HepG2 (cell line): ENCODE results near the gene RASD2. TPM values are rescaled to one million over a fixed set of nuclear protein-coding genes. Genes with fewer than 3 reads are reported as not detected.

ENCODE experiments used
- ATAC-seq: fragments of 200-7000 bp; cut with Tn5 transposase; 3 replicates; pipeline ENCODE4 v1.9.1; 2020; ENCODE audit warnings: mild to moderate bottlenecking, moderate library complexity
- BruUV-seq: library from RNA; stranded (reverse); fragments of 400-500 nt; replicated peaks from 2 replicates; lab custom pipeline; 2021; lab: Mats Ljungman, UMichigan
- CTCF ChIA-PET: fragments of 300-600 bp; formaldehyde crosslinking; extraction: SDS; loops from one replicate; lab custom pipeline; 2021; ENCODE audit warnings: low total read pairs, inconsistent platforms, low intra/inter-chr PET ratio; lab: Yijun Ruan, JAX
- POLR2A ChIA-PET: fragments of 350-600 bp; sonication (Branson Sonifier 250); formaldehyde crosslinking; loops from one replicate; lab custom pipeline; 2020; ENCODE audit warnings: antibody characterized with exemption, inconsistent platforms; lab: Yijun Ruan, JAX
- DNase-seq: peaks from one replicate; pipeline ENCODE4 v3.0.0-alpha.2; 2015; ENCODE audit warnings: low spot score
- FAIRE-seq: peaks from 3 replicates; lab custom pipeline; 2011; peaks lifted over from hg19 to GRCh38; lab: Jason Lieb, UNC
- H2AFZ ChIP-seq: one replicate; pipeline ENCODE4 v1.6.1; 2011; ENCODE audit warnings: low read length, inconsistent platforms
- H3K27ac ChIP-seq: fragments of 300-600 bp; 3 replicates; pipeline ENCODE4 v1.8.0; 2011; ENCODE audit warnings: mixed run types, mild to moderate bottlenecking, mixed read lengths, low read length, inconsistent platforms; ENCODE audit not compliant: insufficient read depth; ENCODE audit errors: extremely low read length
- H3K27me3 ChIP-seq, 2 experiments: fragments of 200-600 bp in 1 of 2; 2 replicates in 1 of 2; 3 replicates in 1 of 2; pipeline versions ENCODE4 v1.6.0 to v1.8.0; 2011; ENCODE audit warnings: low read length in 2 of 2, mild to moderate bottlenecking in 2 of 2, moderate library complexity in 2 of 2, inconsistent platforms in 1 of 2; ENCODE audit not compliant: insufficient read depth in 2 of 2, control insufficient read depth in 1 of 2
- H3K36me3 ChIP-seq, 2 experiments: fragments of 200-600 bp in 1 of 2; replicated peaks in 1 of 2; 2 replicates in 1 of 2; 3 replicates in 1 of 2; pipeline versions ENCODE4 v1.5.1 to v1.8.0; 2011; ENCODE audit warnings: low read length in 2 of 2, inconsistent platforms in 1 of 2; ENCODE audit not compliant: insufficient read depth in 2 of 2, control insufficient read depth in 1 of 2
- H3K4me1 ChIP-seq: 2 replicates; pipeline ENCODE4 v1.5.1; 2012; ENCODE audit warnings: low read length, inconsistent platforms; ENCODE audit not compliant: insufficient read depth
- H3K4me2 ChIP-seq: 2 replicates; pipeline ENCODE4 v1.6.0; 2011; ENCODE audit warnings: low read depth, low read length, inconsistent platforms
- H3K4me3 ChIP-seq, 3 experiments: fragments of 200-600 bp in 1 of 3; sonication (generic), shearing (Covaris generic) in 1 of 3; replicated peaks in 1 of 3; 2 replicates each; pipeline ENCODE4 v1.5.1; 2011 to 2016; ENCODE audit warnings: low read length in 3 of 3, inconsistent platforms in 2 of 3, low read depth in 2 of 3, mild to moderate bottlenecking in 2 of 3, control low read depth in 1 of 3, mixed read lengths in 1 of 3; ENCODE audit not compliant: insufficient read depth in 1 of 3
- H3K79me2 ChIP-seq: one replicate; pipeline ENCODE4 v1.6.1; 2011; ENCODE audit warnings: low read length, inconsistent platforms; ENCODE audit not compliant: insufficient read depth
- H3K9ac ChIP-seq: 2 replicates; pipeline ENCODE4 v1.6.0; 2011; ENCODE audit warnings: mild to moderate bottlenecking, low read depth, low read length, inconsistent platforms; ENCODE audit not compliant: insufficient read depth
- H3K9me3 ChIP-seq: 2 replicates; pipeline ENCODE4 v1.5.1; 2012; ENCODE audit warnings: mild to moderate bottlenecking, low read length
- H4K20me1 ChIP-seq: 2 replicates; pipeline ENCODE4 v1.6.0; 2011; ENCODE audit warnings: inconsistent platforms, mild to moderate bottlenecking, low read length, moderate library complexity; ENCODE audit not compliant: insufficient read depth
- HDAC1 ChIP-seq: sonication (generic); formaldehyde crosslinking; IDR thresholded peaks from 2 replicates; pipeline ENCODE4 v1.5.1; 2020; ENCODE audit warnings: mild to moderate bottlenecking, missing genetic modification reagents
- HOXD1 ChIP-seq: sonication (generic); formaldehyde crosslinking; IDR thresholded peaks from 2 replicates; pipeline ENCODE4 v1.5.0; 2020; ENCODE audit warnings: missing genetic modification reagents
- KDM6A ChIP-seq: IDR thresholded peaks from 2 replicates; pipeline ENCODE4 v1.6.1; 2016; ENCODE audit warnings: low read depth
- MED1 ChIP-seq: sonication (generic); formaldehyde crosslinking; IDR thresholded peaks from 2 replicates; pipeline ENCODE4 v1.4.0; 2020; ENCODE audit warnings: missing genetic modification reagents
- MEF2D ChIP-seq: sonication (generic); formaldehyde crosslinking; IDR thresholded peaks from 2 replicates; pipeline ENCODE4 v1.5.1; 2020; ENCODE audit warnings: mild to moderate bottlenecking, missing genetic modification reagents
- NCOR1 ChIP-seq: fragments of 200-600 bp; sonication (generic); IDR thresholded peaks from 2 replicates; pipeline ENCODE4 v1.7.0; 2017; ENCODE audit warnings: antibody characterized with exemption, low read length, borderline replicate concordance
- RFXANK ChIP-seq: IDR thresholded peaks from 2 replicates; pipeline ENCODE4 v1.6.1; 2016
- SALL2 ChIP-seq: sonication (generic); formaldehyde crosslinking; IDR thresholded peaks from 2 replicates; pipeline ENCODE4 v1.8.1; 2023; ENCODE audit warnings: mild to moderate bottlenecking, missing genetic modification reagents, inconsistent platforms
- SMAD1 ChIP-seq: sonication (generic); formaldehyde crosslinking; IDR thresholded peaks from 2 replicates; pipeline ENCODE4 v1.4.0; 2020; ENCODE audit warnings: missing genetic modification reagents, low read depth, mild to moderate bottlenecking, borderline replicate concordance
- SRY ChIP-seq: sonication (generic); formaldehyde crosslinking; IDR thresholded peaks from 2 replicates; pipeline ENCODE4 v1.8.0; 2022; ENCODE audit warnings: mild to moderate bottlenecking, missing genetic modification reagents
- ZBTB21 ChIP-seq: sonication (generic); formaldehyde crosslinking; IDR thresholded peaks from 2 replicates; pipeline ENCODE4 v1.4.0; 2020; ENCODE audit warnings: missing genetic modification reagents
- ZNF224 ChIP-seq: sonication (generic); formaldehyde crosslinking; IDR thresholded peaks from 2 replicates; pipeline ENCODE4 v1.5.0; 2020; ENCODE audit warnings: mild to moderate bottlenecking, missing genetic modification reagents
- ZNF446 ChIP-seq: sonication (generic); formaldehyde crosslinking; IDR thresholded peaks from 2 replicates; pipeline ENCODE4 v1.5.0; 2020; ENCODE audit warnings: mild to moderate bottlenecking, missing genetic modification reagents
- ZSCAN21 ChIP-seq: sonication (generic); formaldehyde crosslinking; IDR thresholded peaks from 2 replicates; pipeline ENCODE4 v1.8.0; 2022; ENCODE audit warnings: mild to moderate bottlenecking, missing genetic modification reagents, moderate library complexity, borderline replicate concordance
- ZSCAN31 ChIP-seq: sonication (generic); formaldehyde crosslinking; IDR thresholded peaks from 2 replicates; pipeline ENCODE4 v1.5.0; 2020; ENCODE audit warnings: low read depth, mild to moderate bottlenecking, missing genetic modification reagents
- ZXDC ChIP-seq: sonication (generic); formaldehyde crosslinking; IDR thresholded peaks from 2 replicates; pipeline ENCODE4 v1.5.0; 2020; ENCODE audit warnings: mild to moderate bottlenecking, missing genetic modification reagents
- WGBS: methylation state at CpG from one replicate; pipeline ENCODE4 v1.1.6; 2017; ENCODE audit warnings: low lambda C conversion rate; 5-methylcytosine and 5-hydroxymethylcytosine counted together
- in situ Hi-C: cut with HindIII; loops from 2 replicates; pipeline ENCODE4 v1.10.0; 2017; ENCODE audit warnings: low pct_unique_long_range_greater_than_20kb; ENCODE audit not compliant: extremely low pct_ligation_motif_present
- intact Hi-C: fragments of 100-400 bp; cut with micrococcal nuclease; formaldehyde crosslinking; loops from one replicate; pipeline ENCODE4 v1.10.0; 2022; ENCODE audit not compliant: unreplicated experiment
- polyA plus RNA-seq, 8 experiments: library from polyadenylated mRNA; depleted of rRNA in 3 of 8; stranded (reverse) in 7 of 8; unstranded in 1 of 8; fragments of >200 nt; fragmentation: Illumina TruSeq in 4 of 8; extraction: Trizol in 4 of 8; gene quantifications; 2 replicates each; pipeline versions ENCODE4 v1.2.1 to v1.2.3, GENCODE V29; 2011 to 2016; ENCODE audit warnings: low read depth in 4 of 8, missing spikeins in 1 of 8, mixed read lengths in 1 of 8; ENCODE audit not compliant: insufficient read depth in 1 of 8
- total RNA-seq, 5 experiments: library from RNA; depleted of rRNA; stranded (reverse); fragments of >200 nt; fragmentation: Illumina TruSeq; extraction: Trizol; gene quantifications; 2 replicates each; pipeline ENCODE4 v1.2.3, GENCODE V29; 2016; ENCODE audit warnings: low read depth in 1 of 5
- TF ChIP-seq, protein P1 (sequence below): sonication (generic); formaldehyde crosslinking; IDR thresholded peaks from 2 replicates; pipeline ENCODE4 v1.5.0; 2020; ENCODE audit warnings: mild to moderate bottlenecking, missing genetic modification reagents

The RASD2 gene
- total and polyA plus RNA-seq, 2 of the 13 experiments (the other 11 are each of a cell fraction or from before 2014, with no cell fraction given), result not detected

GRCh38 chr22:35560366-35560765 is 19.7 kb downstream of the RASD2 start:
- Histone ChIP-seq H3K9ac (no peak overlapping the region), H3K4me3 (no peak overlapping the region), H3K27ac (no peak overlapping the region), H3K9me3 (no peaks in the 10 kb centered on the region), H3K79me2 (no peaks in the 10 kb centered on the region), H3K27me3 (peaks cover 0 to 27% of the 10 kb centered on the region in 2 experiments; a peak in 3 of 5 replicates), H3K4me2 (no peak overlapping the region), H4K20me1 (no peaks in the 10 kb centered on the region), H3K36me3 (no peaks in the 10 kb centered on the region), H2AFZ (no peak overlapping the region), H3K4me1 (no peaks in the 10 kb centered on the region)
- ATAC-seq (no peak), DNase-seq (no peak), FAIRE-seq (no peak)
- no TSS peak for BruUV-seq
- TF ChIP-seq MED1, result no peak
- no peak for TF ChIP-seq KDM6A (CRISPR knock-in tag)
- TF ChIP-seq NCOR1, result no peak
- TF ChIP-seq SALL2 (CRISPR knock-in tag), result no peak
- TF ChIP-seq ZNF446 (CRISPR knock-in tag), result no peak
- ChIA-PET CTCF (no interaction called here), POLR2A (interaction anchor here (0.7 kb wide), 1 partner anchor 1519 kb away, joined by 3 read pairs; no protein-coding TSS in a partner anchor)
- WGBS, result 25% methylated on average over 2 of the region's 5 CpGs
- intact Hi-C loops, result no loop called here
- in situ Hi-C loops, result loop anchor here (10.0 kb wide), 1 partner anchor 64 kb away; no protein-coding TSS in a partner anchor

- BruUV-seq, result no TSS peak
- Histone ChIP-seq H3K27ac (no peak overlapping the region), H3K4me2 (no peak overlapping the region), H3K4me1 (no peaks in the 10 kb centered on the region), H3K9me3 (no peaks in the 10 kb centered on the region), H3K36me3 (no peaks in the 10 kb centered on the region), H3K9ac (no peak overlapping the region), H2AFZ (no peak overlapping the region), H3K79me2 (no peaks in the 10 kb centered on the region), H3K4me3 (no peak overlapping the region), H3K27me3 (peaks cover 0 to 29% of the 10 kb centered on the region in 2 experiments; a peak in 3 of 5 replicates), H4K20me1 (no peaks in the 10 kb centered on the region)
- WGBS, result 31% methylated on average over 1 of the region's 1 CpG
- intact Hi-C loops (no loop called here), in situ Hi-C loops (loop anchor here (10.0 kb wide), 1 partner anchor 64 kb away; no protein-coding TSS in a partner anchor)
- no peak for DNase-seq
- ChIA-PET CTCF (no interaction called here), POLR2A (interaction anchor here (0.7 kb wide), 1 partner anchor 1520 kb away, joined by 3 read pairs; no protein-coding TSS in a partner anchor)
- no peak for ATAC-seq
- no peak for FAIRE-seq
- no peak for TF ChIP-seq ZXDC (CRISPR knock-in tag)
- no peak for TF ChIP-seq ZSCAN21 (CRISPR knock-in tag)
- TF ChIP-seq SRY (CRISPR knock-in tag), result no peak
- TF ChIP-seq, protein P1, sequence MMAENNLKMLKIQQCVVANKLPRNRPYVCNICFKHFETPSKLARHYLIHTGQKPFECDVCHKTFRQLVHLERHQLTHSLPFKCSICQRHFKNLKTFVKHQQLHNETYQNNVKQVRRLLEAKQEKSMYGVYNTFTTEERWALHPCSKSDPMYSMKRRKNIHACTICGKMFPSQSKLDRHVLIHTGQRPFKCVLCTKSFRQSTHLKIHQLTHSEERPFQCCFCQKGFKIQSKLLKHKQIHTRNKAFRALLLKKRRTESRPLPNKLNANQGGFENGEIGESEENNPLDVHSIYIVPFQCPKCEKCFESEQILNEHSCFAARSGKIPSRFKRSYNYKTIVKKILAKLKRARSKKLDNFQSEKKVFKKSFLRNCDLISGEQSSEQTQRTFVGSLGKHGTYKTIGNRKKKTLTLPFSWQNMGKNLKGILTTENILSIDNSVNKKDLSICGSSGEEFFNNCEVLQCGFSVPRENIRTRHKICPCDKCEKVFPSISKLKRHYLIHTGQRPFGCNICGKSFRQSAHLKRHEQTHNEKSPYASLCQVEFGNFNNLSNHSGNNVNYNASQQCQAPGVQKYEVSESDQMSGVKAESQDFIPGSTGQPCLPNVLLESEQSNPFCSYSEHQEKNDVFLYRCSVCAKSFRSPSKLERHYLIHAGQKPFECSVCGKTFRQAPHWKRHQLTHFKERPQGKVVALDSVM (CRISPR knock-in tag), result no peak
- TF ChIP-seq RFXANK (CRISPR knock-in tag), result no peak
- no peak for TF ChIP-seq ZNF224 (CRISPR knock-in tag)
- TF ChIP-seq HDAC1, result no peak
- TF ChIP-seq ZBTB21 (CRISPR knock-in tag), result no peak
- TF ChIP-seq ZSCAN31 (CRISPR knock-in tag), result no peak
- no peak for TF ChIP-seq HOXD1 (CRISPR knock-in tag)
- no peak for TF ChIP-seq MEF2D (CRISPR knock-in tag)
- no peak for TF ChIP-seq SMAD1 (CRISPR knock-in tag)
These were observed 20.2 kb downstream of the RASD2 start for GRCh38 chr22:35560824-35561223.
